ENCODE data around the gene GARIN1A.
"Not testable (repeated sequence)": the region's sequence is repeated elsewhere in the genome, so short reads cannot be mapped to it uniquely, and the experiment has no call there.

The GARIN1A gene
- total RNA-seq: 2.7 to 3.1 reads per million in 2 donors

GRCh38 chr7:128671992-128672391 is at the start of gene GARIN1A:
TSS of gene GARIN1A (plus strand) at chr7:128672292. CDS start at chr7:128672398, 106 bp downstream.
- no peak for DNase-seq

- DNase-seq: not testable (repeated sequence)
These were observed 45.0 kb upstream of the GARIN1A start for GRCh38 chr7:128627124-128627523.

- not testable (repeated sequence) for DNase-seq
These were observed 38.2 kb upstream of the GARIN1A start for GRCh38 chr7:128633915-128634314.

- DNase-seq: not testable (repeated sequence)
These were observed 26.9 kb upstream of the GARIN1A start for GRCh38 chr7:128645206-128645605.

- not testable (repeated sequence) for DNase-seq
These were observed 26.2 kb upstream of the GARIN1A start for GRCh38 chr7:128645844-128646243.

GRCh38 chr7:128646877-128647276 is 25.2 kb upstream of the GARIN1A start:
- not testable (repeated sequence) for DNase-seq

GRCh38 chr7:128651096-128651495 is 21.0 kb upstream of the GARIN1A start:
- DNase-seq: not testable (repeated sequence)

GRCh38 chr7:128652606-128653005 is 19.5 kb upstream of the GARIN1A start:
- not testable (repeated sequence) for DNase-seq

- not testable (repeated sequence) for DNase-seq
These were observed 18.9 kb upstream of the GARIN1A start for GRCh38 chr7:128653197-128653596.

GRCh38 chr7:128654080-128654479 is 18.0 kb upstream of the GARIN1A start:
- not testable (repeated sequence) for DNase-seq

- not testable (repeated sequence) for DNase-seq
These were observed 17.6 kb upstream of the GARIN1A start for GRCh38 chr7:128654501-128654900.

GRCh38 chr7:128658428-128658827 is 13.7 kb upstream of the GARIN1A start:
- DNase-seq: not testable (repeated sequence)

- no peak for DNase-seq
These were observed 11.5 kb upstream of the GARIN1A start for GRCh38 chr7:128660596-128660995.

- DNase-seq: no peak
These were observed 10.6 kb upstream of the GARIN1A start for GRCh38 chr7:128661446-128661845.

- DNase-seq: no peak
These were observed 10.0 kb upstream of the GARIN1A start for GRCh38 chr7:128662091-128662490.

GRCh38 chr7:128663223-128663622 is 8.9 kb upstream of the GARIN1A start:
- not testable (repeated sequence) for DNase-seq

GRCh38 chr7:128665057-128665456 is 7.0 kb upstream of the GARIN1A start:
- DNase-seq: no peak

- DNase-seq: no peak
These were observed 5.9 kb upstream of the GARIN1A start for GRCh38 chr7:128666200-128666599.

- DNase-seq: no peak
These were observed 930 bp downstream of the GARIN1A start for GRCh38 chr7:128672927-128673517.

GRCh38 chr7:128673571-128673970 is 1.5 kb downstream of the GARIN1A start:
- DNase-seq: no peak

GRCh38 chr7:128676665-128677064 is 4.6 kb downstream of the GARIN1A start:
- DNase-seq: no peak

- no peak for DNase-seq
These were observed 7.8 kb downstream of the GARIN1A start for GRCh38 chr7:128679920-128680319.

- DNase-seq: no peak
These were observed 9.9 kb downstream of the GARIN1A start for GRCh38 chr7:128681794-128682537.

- not testable (repeated sequence) for DNase-seq
These were observed 11.2 kb downstream of the GARIN1A start for GRCh38 chr7:128683270-128683669.
